H9 (cell line): ENCODE measurements around the gene LYAR. TPM values are rescaled to one million over a fixed set of nuclear protein-coding genes. Genes with fewer than 3 reads are reported as not detected.

Experiments used
- DNase-seq: peaks from one replicate; pipeline ENCODE4 v3.0.0-alpha.2; 2017
- H2AFZ ChIP-seq: one replicate; pipeline ENCODE4 v1.6.1; 2013; ENCODE audit warnings: mild to moderate bottlenecking, low read length, control low read depth, moderate library complexity
- H2AK5ac ChIP-seq: 2 replicates; pipeline ENCODE4 v1.6.1; 2013; ENCODE audit warnings: low read length, control low read depth, mixed read lengths; ENCODE audit not compliant: insufficient read length
- H2BK120ac ChIP-seq: one replicate; pipeline ENCODE4 v1.6.1; 2013; ENCODE audit warnings: low read depth, mild to moderate bottlenecking, low read length, control low read depth, inconsistent platforms; ENCODE audit not compliant: poor library complexity, severe bottlenecking
- H2BK12ac ChIP-seq: 2 replicates; pipeline ENCODE4 v1.6.1; 2013; ENCODE audit warnings: low read length, control low read depth, mixed read lengths, low read depth; ENCODE audit not compliant: insufficient read length
- H2BK15ac ChIP-seq: 2 replicates; pipeline ENCODE4 v1.6.1; 2013; ENCODE audit warnings: low read depth, low read length, control low read depth
- H2BK20ac ChIP-seq: one replicate; pipeline ENCODE4 v1.6.1; 2013; ENCODE audit warnings: low read depth, mild to moderate bottlenecking, low read length, control low read depth, inconsistent platforms; ENCODE audit not compliant: poor library complexity, severe bottlenecking
- H2BK5ac ChIP-seq: 2 replicates; pipeline ENCODE4 v1.6.1; 2013; ENCODE audit warnings: low read length, control low read depth, mixed read lengths; ENCODE audit not compliant: insufficient read length
- H3K14ac ChIP-seq: 2 replicates; pipeline ENCODE4 v1.6.1; 2013; ENCODE audit warnings: low read length, control low read depth; ENCODE audit not compliant: insufficient read depth
- H3K18ac ChIP-seq: 2 replicates; pipeline ENCODE4 v1.6.1; 2013; ENCODE audit warnings: low read depth, mild to moderate bottlenecking, mixed read lengths, low read length, control low read depth; ENCODE audit not compliant: insufficient read length
- H3K23ac ChIP-seq: 2 replicates; pipeline ENCODE4 v1.6.1; 2013; ENCODE audit warnings: low read length, control low read depth, mixed read lengths, low read depth; ENCODE audit not compliant: insufficient read length
- H3K23me2 ChIP-seq: 2 replicates; pipeline ENCODE4 v1.6.1; 2013; ENCODE audit warnings: low read depth, mild to moderate bottlenecking, mixed read lengths, low read length, control low read depth; ENCODE audit not compliant: insufficient read length, poor library complexity, severe bottlenecking
- H3K27ac ChIP-seq: 2 replicates; pipeline ENCODE4 v1.5.1; 2013; ENCODE audit warnings: low read length, control low read depth, mixed read lengths, low read depth; ENCODE audit not compliant: insufficient read length
- H3K27me3 ChIP-seq: 2 replicates; pipeline ENCODE4 v1.6.1; 2013; ENCODE audit warnings: low read length, control low read depth, inconsistent platforms; ENCODE audit not compliant: insufficient read depth
- H3K4ac ChIP-seq: 2 replicates; pipeline ENCODE4 v1.6.1; 2013; ENCODE audit warnings: low read depth, mild to moderate bottlenecking, control low read depth, inconsistent platforms, low read length, moderate library complexity
- H3K4me1 ChIP-seq: 2 replicates; pipeline ENCODE4 v1.6.1; 2013; ENCODE audit warnings: low read length, control low read depth, inconsistent platforms; ENCODE audit not compliant: insufficient read depth
- H3K4me2 ChIP-seq: 2 replicates; pipeline ENCODE4 v1.6.1; 2013; ENCODE audit warnings: low read length, control low read depth, mixed read lengths; ENCODE audit not compliant: insufficient read length, insufficient read depth
- H3K56ac ChIP-seq: 2 replicates; pipeline ENCODE4 v1.6.1; 2013; ENCODE audit warnings: low read depth, mild to moderate bottlenecking, mixed read lengths, low read length, control low read depth; ENCODE audit not compliant: insufficient read length
- H3K79me1 ChIP-seq: 2 replicates; pipeline ENCODE4 v1.6.1; 2013; ENCODE audit warnings: low read depth, mild to moderate bottlenecking, moderate library complexity, low read length, control low read depth, inconsistent platforms; ENCODE audit not compliant: insufficient read depth, poor library complexity, severe bottlenecking
- H3K79me2 ChIP-seq: 2 replicates; pipeline ENCODE4 v1.6.1; 2013; ENCODE audit warnings: low read length, control low read depth, inconsistent platforms; ENCODE audit not compliant: insufficient read depth
- H3K9ac ChIP-seq: 2 replicates; pipeline ENCODE4 v1.6.1; 2013; ENCODE audit warnings: low read length, control low read depth, mixed read lengths; ENCODE audit not compliant: insufficient read length; ENCODE audit errors: extremely low read depth
- H3K9me3 ChIP-seq: one replicate; pipeline ENCODE4 v1.6.1; 2013; ENCODE audit warnings: low read depth, low read length, inconsistent platforms; ENCODE audit not compliant: control insufficient read depth
- H3T11ph ChIP-seq: one replicate; pipeline ENCODE4 v1.6.1; 2013; ENCODE audit warnings: mild to moderate bottlenecking, low read length, control low read depth, inconsistent platforms
- H4K20me1 ChIP-seq: one replicate; pipeline ENCODE4 v1.6.1; 2013; ENCODE audit not compliant: control insufficient read depth, insufficient read length, insufficient read depth
- H4K5ac ChIP-seq: 2 replicates; pipeline ENCODE4 v1.6.1; 2013; ENCODE audit warnings: low read depth, mild to moderate bottlenecking, mixed read lengths, low read length, control low read depth; ENCODE audit not compliant: insufficient read length
- H4K8ac ChIP-seq: replicated peaks from 2 replicates; pipeline ENCODE4 v1.6.1; 2013; ENCODE audit warnings: low read length, control low read depth, mixed read lengths, low read depth; ENCODE audit not compliant: insufficient read length
- H4K91ac ChIP-seq: 2 replicates; pipeline ENCODE4 v1.6.1; 2013; ENCODE audit warnings: low read depth, mild to moderate bottlenecking, moderate library complexity, mixed read lengths, low read length, control low read depth; ENCODE audit not compliant: insufficient read length
- H3K27ac Mint-ChIP-seq, 3 experiments: 2 replicates in 2 of 3; 3 replicates in 1 of 3; pipeline ENCODE4 v1.8.0; 2020 to 2021; ENCODE audit warnings: mixed read lengths in 3 of 3, mild to moderate bottlenecking in 1 of 3, moderate library complexity in 1 of 3
- H3K27me3 Mint-ChIP-seq: 2 replicates; pipeline ENCODE4 v1.8.0; 2021; ENCODE audit warnings: low read depth, mild to moderate bottlenecking, moderate library complexity, mixed read lengths
- H3K36me3 Mint-ChIP-seq, 3 experiments: 2 replicates in 2 of 3; 3 replicates in 1 of 3; pipeline ENCODE4 v1.8.0; 2020 to 2021; ENCODE audit warnings: low read depth in 3 of 3, mixed read lengths in 3 of 3; ENCODE audit not compliant: insufficient read depth in 1 of 3
- H3K4me1 Mint-ChIP-seq, 2 experiments: 2 replicates each; pipeline ENCODE4 v1.8.0; 2020; ENCODE audit warnings: mixed read lengths in 2 of 2
- H3K4me3 Mint-ChIP-seq, 2 experiments: 2 replicates in 1 of 2; 3 replicates in 1 of 2; pipeline ENCODE4 v1.8.0; 2020 to 2021; ENCODE audit warnings: mild to moderate bottlenecking in 2 of 2, mixed read lengths in 2 of 2, moderate library complexity in 1 of 2
- H3K9me3 Mint-ChIP-seq, 2 experiments: 2 replicates in 1 of 2; 3 replicates in 1 of 2; pipeline ENCODE4 v1.8.0; 2020; ENCODE audit warnings: mild to moderate bottlenecking in 2 of 2, mixed read lengths in 2 of 2, moderate library complexity in 1 of 2
- CTCF ChIP-seq: fragments of 200-600 bp; sonication (generic); conservative IDR thresholded peaks from 3 replicates; pipeline ENCODE4 v1.8.0; 2021; ENCODE audit warnings: antibody characterized with exemption, mild to moderate bottlenecking
- WGBS: extraction: QIAGEN DNeasy Blood & Tissue Kit; methylation state at CpG from one replicate; pipeline ENCODE4 v1.1.7; 2013; ENCODE audit warnings: missing lambda C conversion rate, low lambda C conversion rate, mixed read lengths; ENCODE audit not compliant: insufficient read length; ENCODE audit errors: extremely low coverage; 5-methylcytosine and 5-hydroxymethylcytosine counted together
- total RNA-seq: library from RNA; stranded (reverse); gene quantifications from 2 replicates; pipeline ENCODE4 v1.2.1, GENCODE V29; 2021

Gene LYAR
- total RNA-seq, 1 experiment from 2014 or later: 50.9 TPM

- no peak overlapping the region for H3K23ac ChIP-seq
- peaks cover 14 to 17% of the 10 kb centered on the region in 2 experiments for H3K4me1 Mint-ChIP-seq
- H3K27ac Mint-ChIP-seq: peak overlapping the region in 1 of 3 experiments; percentile 91; a peak in 2 of 7 replicates
- H2BK20ac ChIP-seq: no peak overlapping the region
- H3K4me2 ChIP-seq: peak overlapping the region; percentile 20
- H4K8ac ChIP-seq: no peak overlapping the region
- H3K9ac ChIP-seq: no peak overlapping the region
- H2AFZ ChIP-seq: no peak overlapping the region
- no peaks in the 10 kb centered on the region for H4K20me1 ChIP-seq
- H4K5ac ChIP-seq: no peak overlapping the region
- no peak overlapping the region; a peak in 1 of 5 replicates for H3K4me3 Mint-ChIP-seq
- no peak overlapping the region for H3K18ac ChIP-seq
- no peak overlapping the region for H2BK5ac ChIP-seq
- H2BK15ac ChIP-seq: no peak overlapping the region
- H2AK5ac ChIP-seq: no peak overlapping the region
- no peak overlapping the region for H4K91ac ChIP-seq
- H3K4me1 ChIP-seq: no peaks in the 10 kb centered on the region
- H3K9me3 Mint-ChIP-seq: peaks cover 0 to 2% of the 10 kb centered on the region in 2 experiments; a peak in 1 of 5 replicates
- DNase-seq: peak; percentile 93
- no peak overlapping the region for H3K56ac ChIP-seq
- no peaks in the 10 kb centered on the region for H3K27me3 ChIP-seq
- H3K27me3 Mint-ChIP-seq: no peaks in the 10 kb centered on the region; the same call in 1 of the 2 replicates
- H3K14ac ChIP-seq: no peak overlapping the region; the same call in 1 of the 2 replicates
- H3K27ac ChIP-seq: no peak overlapping the region
- no peak overlapping the region for H2BK120ac ChIP-seq
- H3K9me3 ChIP-seq: no peaks in the 10 kb centered on the region
- H3K79me1 ChIP-seq: no peaks in the 10 kb centered on the region
- no peaks in the 10 kb centered on the region for H3K79me2 ChIP-seq
- H3K4ac ChIP-seq: no peak overlapping the region
- peaks cover 0 to 3% (median 1%) of the 10 kb centered on the region in 3 experiments; a peak in 5 of 7 replicates for H3K36me3 Mint-ChIP-seq
- peak; percentile 88 for TF ChIP-seq CTCF
- H3K23me2 ChIP-seq: no peaks in the 10 kb centered on the region
- no peak overlapping the region for H2BK12ac ChIP-seq
- WGBS: no CpG with 5 or more reads among the region's 22 CpGs
- no peak overlapping the region for H3T11ph ChIP-seq
These were observed 37.7 kb upstream of the LYAR start for GRCh38 chr4:4327652-4328121.
